Thyroid gland (tissue), 4 donors: ENCODE measurements around the gene AMPD3. TPM values are rescaled to one million over a fixed set of nuclear protein-coding genes. Genes with fewer than 3 reads are reported as not detected.

Source experiments
- DNase-seq, 2 donors: peaks; one replicate each; pipeline ENCODE4 v3.0.0-alpha.2; 2019
- H3K27ac ChIP-seq, 3 donors: fragments of 200-600 bp; sonication (generic); 1 replicate in 2 of 3; 2 replicates in 1 of 3; pipeline ENCODE4 v1.5.1; 2016 to 2019; ENCODE audit warnings: mild to moderate bottlenecking in 1 of 3, moderate library complexity in 1 of 3
- H3K27me3 ChIP-seq: fragments of 200-600 bp; sonication (generic); one replicate; pipeline ENCODE4 v1.5.1; 2019
- H3K36me3 ChIP-seq, 2 donors: fragments of 200-600 bp; sonication (generic); one replicate each; pipeline ENCODE4 v1.5.1; 2016 to 2019
- H3K4me1 ChIP-seq, 2 donors: fragments of 200-600 bp; sonication (generic); one replicate each; pipeline ENCODE4 v1.5.1; 2017 to 2019
- H3K4me3 ChIP-seq, 3 donors: fragments of 200-600 bp; sonication (generic); replicated peaks in 1 of 3; 1 replicate in 2 of 3; 2 replicates in 1 of 3; pipeline ENCODE4 v1.5.1; 2016; ENCODE audit warnings: mild to moderate bottlenecking in 1 of 3
- H3K9me3 ChIP-seq: fragments of 200-600 bp; sonication (generic); one replicate; pipeline ENCODE4 v1.5.1; 2017
- CTCF ChIP-seq, 6 experiments: fragments of 200-600 bp in 3 of 6; fragments of 450-650 bp in 3 of 6; sonication (generic) in 3 of 6; IDR thresholded peaks; one replicate each; pipeline ENCODE4 v1.5.1; 2016 to 2019; ENCODE audit warnings: antibody characterized with exemption in 6 of 6, mild to moderate bottlenecking in 2 of 6, inconsistent platforms in 1 of 6, moderate library complexity in 1 of 6
- POLR2A ChIP-seq, 2 donors: fragments of 450-650 bp; IDR thresholded peaks; one replicate each; pipeline ENCODE4 v1.6.1; 2017; ENCODE audit warnings: antibody characterized with exemption in 2 of 2, mild to moderate bottlenecking in 2 of 2, moderate library complexity in 1 of 2
- WGBS, 2 donors: methylation state at CpG; one replicate each; pipeline ENCODE4 v1.1.5; 2017; 5-methylcytosine and 5-hydroxymethylcytosine counted together
- intact Hi-C: fragments of 100-400 bp; cut with DNase I; formaldehyde crosslinking; loops from one replicate; pipeline ENCODE4 v1.15.1; 2023
- total RNA-seq, 4 donors: library from RNA; depleted of rRNA; stranded (reverse); fragments of >200 nt; gene quantifications; one replicate each; pipeline ENCODE4 v1.2.3, GENCODE V29; 2016

The AMPD3 gene
- total RNA-seq, 4 donors from 2014 or later = 3.8 to 13.0 (median 7.6) TPM

GRCh38 chr11:10519630-10520029 is 64.6 kb downstream of the AMPD3 start:
- H3K36me3 ChIP-seq = peaks cover 0 to 10% of the 10 kb centered on the region in 2 donors
- TF ChIP-seq POLR2A (IDR thresholded peaks at IDR 0.05) (no peak), CTCF (IDR thresholded peaks at IDR 0.05) (no peak)

GRCh38 chr11:10520562-10520961 is 65.5 kb downstream of the AMPD3 start:
- H3K4me1 ChIP-seq = no peaks in the 10 kb centered on the region
- DNase-seq = no peak
- peaks cover 0 to 13% of the 10 kb centered on the region in 2 donors for H3K36me3 ChIP-seq
- no peak for TF ChIP-seq CTCF (IDR thresholded peaks at IDR 0.05)
- TF ChIP-seq POLR2A (IDR thresholded peaks at IDR 0.05) = no peak
- no peak overlapping the region for H3K27ac ChIP-seq
- no peak overlapping the region for H3K4me3 ChIP-seq
- no peaks in the 10 kb centered on the region for H3K9me3 ChIP-seq
- WGBS, 2 donors = 98 to 100% methylated on average over 2 of the region's 2 CpGs
- no peaks in the 10 kb centered on the region for H3K27me3 ChIP-seq
- intact Hi-C loops = no loop called here

More at GRCh38 chr11:10519630-10520029, 64.6 kb downstream of the AMPD3 start:
- no peak for DNase-seq
- no peaks in the 10 kb centered on the region for H3K4me1 ChIP-seq
- no peak overlapping the region for H3K4me3 ChIP-seq
- no peaks in the 10 kb centered on the region for H3K9me3 ChIP-seq
- no peak overlapping the region for H3K27ac ChIP-seq
- intact Hi-C loops = no loop called here
- H3K27me3 ChIP-seq = no peaks in the 10 kb centered on the region
- 95 to 100% methylated on average over 2 of the region's 2 CpGs for WGBS, 2 donors

GRCh38 chr11:10522276-10522675 is 67.2 kb downstream of the AMPD3 start:
- 89% methylated on average over 1 of the region's 1 CpG for WGBS, 2 donors
- H3K27ac ChIP-seq = no peak overlapping the region

GRCh38 chr11:10522921-10523320 is 67.9 kb downstream of the AMPD3 start:
- Histone ChIP-seq H3K27ac (no peak overlapping the region), H3K9me3 (no peaks in the 10 kb centered on the region), H3K27me3 (no peaks in the 10 kb centered on the region), H3K4me1 (no peaks in the 10 kb centered on the region), H3K4me3 (no peak overlapping the region), H3K36me3 (peaks cover 6 to 13% of the 10 kb centered on the region in 2 donors)
- no peak for TF ChIP-seq CTCF (IDR thresholded peaks at IDR 0.05)
- TF ChIP-seq POLR2A (IDR thresholded peaks at IDR 0.05) = no peak
- WGBS, 2 donors = 82 to 93% methylated on average over 2 of the region's 2 CpGs
- DNase-seq = no peak
- intact Hi-C loops = no loop called here

More at GRCh38 chr11:10522276-10522675, 67.2 kb downstream of the AMPD3 start:
- no peaks in the 10 kb centered on the region for H3K9me3 ChIP-seq
- no peaks in the 10 kb centered on the region for H3K27me3 ChIP-seq
- TF ChIP-seq CTCF (IDR thresholded peaks at IDR 0.05) (no peak), POLR2A (IDR thresholded peaks at IDR 0.05) (no peak)
- intact Hi-C loops = no loop called here
- peaks cover 3 to 13% of the 10 kb centered on the region in 2 donors for H3K36me3 ChIP-seq
- DNase-seq = no peak
- H3K4me1 ChIP-seq = no peaks in the 10 kb centered on the region
- no peak overlapping the region for H3K4me3 ChIP-seq

- intact Hi-C loops = no loop called here
- Histone ChIP-seq H3K27ac (no peak overlapping the region), H3K4me1 (no peaks in the 10 kb centered on the region)
Observed at GRCh38 chr11:10524471-10524870, 69.4 kb downstream of the AMPD3 start.

More at GRCh38 chr11:10524471-10524870, 69.4 kb downstream of the AMPD3 start:
- Histone ChIP-seq H3K4me3 (no peak overlapping the region), H3K36me3 (peaks cover 6 to 21% of the 10 kb centered on the region in 2 donors), H3K27me3 (no peaks in the 10 kb centered on the region), H3K9me3 (no peaks in the 10 kb centered on the region)
- TF ChIP-seq POLR2A (IDR thresholded peaks at IDR 0.05) (no peak), CTCF (IDR thresholded peaks at IDR 0.05) (no peak)
- WGBS, 2 donors = 73 to 74% methylated on average over 1 of the region's 1 CpG
- no peak for DNase-seq
